ENCODE data around the gene CEBPZOS.

CEBPZOS gene

DNA sequence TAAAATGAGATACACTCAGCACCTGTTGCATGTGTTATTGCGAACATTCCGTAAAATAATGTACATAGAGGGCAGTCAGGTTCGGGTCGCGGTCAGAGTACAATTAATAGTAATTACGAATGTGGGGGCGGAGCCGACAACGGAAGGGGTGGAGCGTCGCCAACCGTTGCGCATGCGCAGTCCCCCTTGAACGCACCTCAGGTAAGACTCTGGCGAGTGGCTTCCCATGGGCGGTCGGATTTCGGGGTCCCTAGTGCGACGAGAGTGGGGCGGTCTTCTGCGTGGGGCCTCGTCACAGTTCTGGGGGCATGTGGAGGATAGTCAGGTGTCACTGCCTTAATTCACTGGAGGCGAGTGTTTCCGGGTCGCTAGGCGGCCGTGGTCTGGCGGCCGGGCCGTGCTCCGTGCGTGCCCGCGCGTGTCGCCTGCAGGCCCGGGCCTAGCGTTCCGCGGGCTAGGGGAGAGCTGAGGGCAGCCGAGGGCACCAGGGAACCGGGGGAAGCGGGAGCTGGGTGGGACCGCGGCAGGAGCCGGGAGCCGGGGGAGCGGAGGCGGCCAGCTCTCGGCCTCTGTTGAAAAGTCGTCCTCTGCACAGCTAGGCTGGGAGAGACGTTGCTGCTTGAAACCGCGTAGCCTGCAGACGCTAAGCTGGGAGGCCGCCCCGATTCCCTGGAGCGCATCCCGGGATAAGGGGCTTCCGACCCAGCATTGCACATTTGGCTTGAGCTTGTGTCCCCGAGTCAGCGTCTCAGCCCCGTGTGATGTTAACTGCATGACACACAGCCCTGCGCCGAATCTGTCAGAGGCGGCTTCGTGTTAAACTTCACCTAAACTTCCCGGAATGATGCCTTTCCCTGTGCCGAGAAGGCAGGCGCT is at the start of gene CEBPZOS:
CEBPZOS (plus strand) TSS at position 177 of the 876 bp plus-strand sequence. CDS start 3,209 bp downstream, outside the sequence.
- DNase-seq = peak; percentile 77

DNA sequence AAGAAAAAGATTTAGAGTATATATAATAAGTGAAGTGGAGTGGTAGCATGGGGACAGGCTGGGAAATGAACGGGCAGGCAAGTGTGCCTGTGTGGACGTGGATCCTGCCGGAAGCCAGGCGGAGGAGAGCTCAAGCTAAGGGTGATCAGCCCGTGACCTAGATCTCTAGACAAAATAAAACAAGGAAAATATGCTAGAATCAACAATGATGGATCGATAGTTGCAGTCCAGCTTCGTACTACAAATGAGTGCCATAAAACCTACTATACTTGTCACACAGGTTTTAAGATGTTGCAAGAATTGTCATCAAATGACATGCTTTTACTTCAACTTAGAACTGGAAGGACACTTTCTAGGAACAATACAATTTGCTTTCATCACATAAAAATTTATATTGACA is 48.0 kb upstream of the CEBPZOS start:
- DNase-seq = no peak

DNA sequence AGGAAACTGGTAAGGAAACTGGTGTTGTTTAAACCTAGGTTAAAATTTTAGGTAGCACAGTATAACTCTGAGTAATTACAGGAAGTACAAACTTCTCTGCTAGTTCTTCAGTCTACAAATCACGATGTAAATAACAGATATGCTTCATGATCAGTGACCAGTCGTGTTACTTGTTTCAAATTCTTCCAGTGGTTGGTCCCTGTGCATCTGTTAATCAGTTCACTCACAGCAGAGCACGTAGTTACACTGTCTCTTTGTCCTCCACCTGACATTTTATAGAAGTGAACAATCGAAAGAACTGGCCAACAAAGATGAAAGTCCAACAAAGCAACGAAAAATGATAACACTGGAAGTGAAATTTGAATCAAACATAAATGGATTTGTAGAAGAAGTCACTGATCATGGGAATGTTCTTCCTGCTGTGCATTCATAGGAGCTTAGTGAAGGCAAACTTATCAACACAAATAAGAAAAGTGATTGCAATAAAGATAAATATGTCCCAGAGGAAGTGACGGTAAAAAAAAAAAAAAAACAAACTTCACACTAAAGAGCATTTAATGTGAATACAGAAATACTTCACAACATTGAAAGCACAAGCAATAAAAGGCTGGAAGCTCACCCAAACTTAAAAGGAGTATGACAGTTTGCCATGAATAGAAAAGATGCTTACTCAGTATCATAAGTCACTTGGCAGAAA is 46.5 kb upstream of the CEBPZOS start:
- DNase-seq = no peak

DNA sequence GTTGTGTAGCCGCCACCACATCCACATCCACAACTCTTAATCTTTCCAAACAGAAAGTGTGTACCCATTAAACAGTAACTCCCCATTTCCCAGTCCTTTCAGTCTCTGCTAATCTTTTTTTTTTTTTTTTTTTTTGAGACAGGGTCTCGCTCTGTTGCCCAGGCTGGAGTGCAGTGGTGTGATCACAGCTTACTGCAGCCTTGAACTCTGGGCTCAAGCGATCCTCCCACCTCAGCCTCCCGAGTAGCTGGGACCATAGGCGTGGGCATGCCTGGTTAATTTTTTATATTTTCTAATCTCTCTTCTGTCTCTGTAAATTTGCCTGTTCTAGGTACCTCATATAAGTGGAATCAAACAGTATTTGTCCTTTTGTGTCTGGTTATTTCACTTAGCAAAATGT is 43.1 kb upstream of the CEBPZOS start:
- no peak for DNase-seq

DNA sequence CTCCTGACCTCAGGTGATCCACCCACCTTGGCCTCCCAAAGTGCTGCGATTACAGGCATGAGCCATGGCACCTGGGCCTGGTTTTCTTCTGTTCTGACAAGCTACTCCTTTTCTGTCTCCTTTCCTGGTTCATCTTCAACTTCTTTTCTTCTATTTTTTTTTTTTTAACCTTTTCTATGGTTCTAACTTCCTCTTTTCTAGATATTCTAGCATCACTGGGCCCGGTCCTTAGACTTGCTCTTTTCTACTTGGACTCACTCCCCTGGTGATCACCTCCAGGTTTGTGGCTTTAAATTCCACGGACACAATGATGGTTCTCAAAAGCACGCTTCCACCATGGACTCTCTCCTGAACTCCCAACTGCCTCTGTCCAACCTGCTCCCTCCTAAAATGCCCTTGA is 41.5 kb upstream of the CEBPZOS start:
- DNase-seq = no peak

DNA sequence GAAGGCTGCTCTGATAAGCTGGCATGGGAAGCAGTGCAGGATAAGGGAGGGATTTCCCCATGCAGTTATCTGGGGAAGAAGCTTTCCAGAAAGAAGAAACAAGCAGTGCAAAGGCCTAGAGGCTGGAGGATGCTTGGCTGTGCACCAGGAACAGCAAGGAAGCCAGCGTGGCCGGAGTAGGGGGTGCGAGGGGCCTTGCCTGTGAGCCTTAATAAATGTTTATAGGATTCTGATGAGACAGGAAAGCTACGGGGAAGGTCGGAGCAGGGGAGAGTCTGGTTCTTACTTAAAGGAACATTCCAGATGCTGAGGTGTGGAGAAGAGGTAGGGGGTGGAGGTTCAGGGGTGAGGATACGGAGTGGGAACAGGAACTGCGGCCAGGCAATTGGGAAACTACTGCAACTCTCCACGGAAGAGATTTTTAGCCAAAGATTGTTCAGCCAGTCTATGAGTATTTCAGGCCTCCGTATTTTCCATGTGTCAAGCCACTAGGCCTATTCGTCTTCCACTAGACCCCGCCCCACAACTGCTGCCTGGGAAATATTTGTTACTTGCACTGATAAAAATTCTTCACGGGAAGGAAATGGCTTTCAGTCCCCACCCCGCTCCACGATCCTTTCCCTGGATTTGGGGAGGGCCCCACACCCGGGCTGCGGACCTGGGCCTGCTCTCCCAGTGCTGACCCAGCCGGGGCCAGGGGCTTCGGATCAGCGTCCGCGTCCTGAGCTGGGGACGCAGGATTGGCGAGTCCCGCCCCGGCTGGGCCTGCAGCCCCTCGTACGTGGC is 40.0 kb upstream of the CEBPZOS start:
- peak; percentile 64 for DNase-seq

DNA sequence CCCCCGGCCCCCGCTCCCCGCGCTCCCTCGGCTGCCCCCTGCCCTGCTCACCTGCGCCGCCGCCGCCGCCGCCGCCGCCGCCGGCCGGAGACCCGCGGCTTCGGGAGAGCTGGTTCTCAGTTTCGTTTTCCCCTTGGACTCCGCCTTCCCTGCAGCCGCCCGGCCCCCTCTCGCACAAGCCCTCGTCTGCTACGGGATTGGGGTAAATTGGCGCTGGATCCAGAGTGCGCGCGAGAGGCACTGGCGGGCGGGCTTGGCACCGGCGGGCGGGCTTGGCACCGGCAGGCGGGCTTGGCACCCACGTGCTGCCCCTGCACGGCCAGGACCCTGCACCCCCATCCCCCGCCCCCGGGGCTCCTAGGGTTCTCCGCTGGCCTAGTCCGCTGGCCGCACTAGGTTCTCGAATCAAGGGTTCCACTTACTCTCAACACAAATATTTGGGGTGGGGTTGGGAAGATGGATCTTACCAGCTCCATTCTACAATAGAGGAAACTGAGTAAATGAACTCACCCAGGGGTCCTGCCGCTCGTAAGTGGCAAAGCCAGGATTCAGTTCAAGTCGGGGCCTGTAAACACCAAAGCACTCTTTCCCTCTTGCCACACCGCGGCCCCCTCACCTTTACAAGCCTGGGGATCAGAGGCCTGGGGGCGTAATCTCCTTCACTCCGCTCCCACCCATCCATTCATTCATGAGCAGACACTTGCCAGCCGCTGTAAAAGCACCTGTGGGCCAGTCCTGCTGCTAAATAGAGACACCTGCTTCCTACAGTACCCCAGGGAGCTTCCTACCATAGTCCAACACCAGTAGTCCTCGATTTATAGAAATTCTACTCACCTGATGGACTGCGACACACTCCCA is 39.2 kb upstream of the CEBPZOS start, which contains the start of gene EIF2AK2:
EIF2AK2 (minus strand) TSS at position 124 of the 858 bp plus-strand sequence. CDS start 9,174 bp downstream, outside the sequence.
- peak; percentile 87 for DNase-seq

DNA sequence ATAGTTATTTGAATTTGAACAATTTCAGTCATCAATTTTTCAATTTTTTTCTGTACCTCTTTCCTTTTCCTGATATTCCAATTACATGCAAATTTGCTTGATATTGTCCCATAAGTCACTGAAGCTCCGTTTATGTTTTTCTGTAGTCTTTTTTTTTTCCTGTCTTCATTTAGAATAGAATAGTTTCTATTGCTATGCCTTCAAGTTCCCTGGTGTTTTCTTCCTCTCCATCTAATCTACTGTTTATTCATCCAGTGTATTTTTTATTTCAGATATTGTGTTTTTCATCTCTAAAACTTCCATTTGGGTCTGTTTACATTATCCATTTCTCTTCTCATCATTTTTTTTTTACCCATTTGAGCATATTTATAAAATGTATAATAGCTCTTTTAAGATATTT is 31.5 kb upstream of the CEBPZOS start:
- no peak for DNase-seq

DNA sequence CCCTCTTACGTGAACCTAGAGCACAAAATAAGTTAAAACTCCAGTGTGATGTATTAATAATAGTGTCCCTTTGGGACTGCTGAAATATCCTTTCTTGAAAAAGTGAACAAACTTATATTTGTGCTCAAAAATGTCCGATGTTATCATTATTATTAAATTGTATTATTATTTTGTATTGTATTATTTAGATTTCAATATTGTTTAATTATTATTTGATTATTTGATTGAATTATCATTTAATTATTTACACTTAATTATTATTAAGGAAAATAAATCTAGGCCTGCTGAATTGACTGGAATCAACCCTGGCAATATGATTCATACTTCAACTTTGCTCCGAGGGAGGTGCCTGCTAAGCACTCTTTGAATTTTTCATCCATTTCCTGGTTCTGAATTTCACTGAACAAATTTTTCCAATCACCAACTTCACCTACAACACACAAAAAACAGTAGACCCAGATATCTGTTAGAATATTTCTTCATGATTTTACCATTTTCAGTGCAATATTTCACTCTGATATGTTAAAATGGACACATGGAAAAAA is 28.6 kb upstream of the CEBPZOS start:
- DNase-seq = no peak

DNA sequence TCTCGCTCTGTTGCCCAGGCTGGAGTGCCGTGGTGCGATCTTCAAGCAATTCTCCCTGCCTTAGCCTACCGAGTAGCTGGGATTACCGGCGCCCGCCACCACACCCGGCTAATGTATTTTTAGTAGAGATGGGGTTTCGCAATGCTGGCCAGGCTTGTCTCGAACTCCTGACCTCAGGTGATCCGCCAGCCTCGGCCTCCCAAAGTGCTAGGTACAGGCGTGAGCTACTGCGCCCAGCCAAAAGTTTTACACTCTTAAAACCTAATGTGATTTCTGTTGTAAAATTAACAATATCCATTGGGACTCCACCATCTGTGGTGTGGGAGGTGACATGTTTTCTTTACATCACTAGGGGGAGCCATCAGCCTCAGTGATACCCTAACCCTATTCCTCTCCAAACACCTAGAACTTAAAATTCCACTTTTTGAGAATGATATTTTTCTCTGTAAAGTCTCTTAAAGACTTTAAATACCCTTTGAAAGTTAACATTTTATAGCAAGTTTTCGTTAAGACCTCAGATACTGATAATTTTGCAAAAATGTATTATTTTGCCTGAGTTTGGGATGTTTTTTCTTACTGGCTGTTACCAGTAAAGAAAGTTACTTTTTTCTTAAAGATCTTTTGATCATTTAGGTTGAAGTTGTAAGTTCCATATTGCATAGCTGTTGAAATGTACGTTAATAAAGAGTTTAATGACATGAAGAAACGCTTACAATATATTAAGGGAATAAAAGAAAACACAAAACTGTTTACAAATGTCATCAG is 27.9 kb upstream of the CEBPZOS start:
- peak; percentile 31 for DNase-seq

DNA sequence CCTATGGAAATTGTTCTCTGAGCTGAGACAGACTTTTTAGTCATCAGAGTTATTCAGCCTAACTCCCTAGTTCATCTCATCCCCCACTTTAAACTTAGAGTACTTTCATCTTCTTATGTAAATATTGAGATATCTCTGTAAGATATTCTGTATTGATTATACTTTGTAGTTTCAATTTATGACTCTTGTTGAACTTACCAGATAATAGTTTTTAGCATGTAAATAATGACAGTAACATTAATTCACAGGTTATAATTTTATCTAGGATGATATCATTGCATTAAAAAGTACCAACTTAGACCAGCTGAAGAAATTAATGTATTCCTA is 24.7 kb upstream of the CEBPZOS start:
- DNase-seq = no peak

DNA sequence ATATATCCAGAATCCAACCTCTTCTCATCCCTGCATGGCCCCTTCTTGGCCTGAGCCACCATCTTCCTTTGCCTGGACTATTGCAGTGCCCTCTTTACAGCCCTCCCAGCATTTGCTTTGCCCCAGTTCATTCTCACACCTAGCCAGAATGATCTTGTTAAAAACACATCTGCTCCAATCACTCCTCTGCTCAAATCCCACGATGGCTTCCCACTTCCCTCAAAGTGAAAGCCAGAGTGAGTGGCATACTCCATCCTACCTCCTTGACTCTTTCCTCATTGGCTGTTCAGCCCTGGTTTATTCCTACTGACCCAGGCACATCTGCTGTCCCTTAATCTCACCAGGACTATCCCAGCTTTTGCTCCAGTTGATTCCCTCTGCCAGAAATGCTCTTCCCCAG is 22.6 kb upstream of the CEBPZOS start:
- no peak for DNase-seq

DNA sequence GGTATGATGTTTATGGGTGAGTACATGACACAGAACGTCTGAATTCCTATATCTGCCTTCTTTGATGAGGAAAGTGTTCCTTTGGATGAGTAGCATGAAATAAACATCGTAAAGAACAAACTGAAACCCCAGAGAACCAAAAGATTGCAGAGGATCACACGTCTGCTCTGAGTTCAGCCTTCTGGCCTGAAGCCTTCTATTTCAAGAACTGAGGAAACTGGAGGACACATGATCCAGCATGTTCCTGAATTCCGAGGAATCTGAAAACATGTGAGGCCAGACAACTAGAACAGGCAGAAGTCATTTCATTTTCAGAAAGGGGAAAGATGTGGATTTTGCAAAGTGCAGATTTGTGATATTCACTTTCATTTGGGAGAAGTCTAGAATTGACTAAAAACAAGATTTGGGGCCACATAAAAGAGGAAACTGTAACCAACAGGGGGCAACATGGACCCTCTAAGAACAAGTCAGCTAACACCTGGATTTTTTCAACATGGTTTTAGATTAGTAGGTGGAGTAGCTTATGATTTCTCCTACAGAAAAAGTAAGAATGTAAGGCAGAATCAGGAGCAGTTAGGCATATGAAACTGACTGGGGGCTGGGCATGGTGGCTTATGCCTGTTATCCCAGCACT is 16.2 kb upstream of the CEBPZOS start:
- no peak for DNase-seq

DNA sequence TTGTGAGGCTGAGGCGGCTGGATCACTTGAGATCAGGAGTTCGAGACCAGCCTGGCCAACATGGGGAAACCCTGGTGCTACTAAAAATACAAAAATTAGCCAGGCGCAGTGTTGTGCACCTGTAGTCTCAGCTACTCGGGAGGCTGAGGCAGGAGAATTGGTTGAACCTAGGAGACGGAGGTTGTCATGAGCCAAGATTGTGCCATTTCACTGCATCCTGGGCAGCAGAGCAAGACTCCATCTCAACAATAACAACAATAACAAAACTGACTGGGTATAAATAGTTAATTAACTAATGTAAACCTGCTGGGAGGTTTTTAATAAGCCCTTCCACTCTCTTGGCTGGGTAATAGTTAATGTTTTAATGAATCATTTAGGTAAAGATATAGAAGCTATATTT is 15.7 kb upstream of the CEBPZOS start:
- no peak for DNase-seq

DNA sequence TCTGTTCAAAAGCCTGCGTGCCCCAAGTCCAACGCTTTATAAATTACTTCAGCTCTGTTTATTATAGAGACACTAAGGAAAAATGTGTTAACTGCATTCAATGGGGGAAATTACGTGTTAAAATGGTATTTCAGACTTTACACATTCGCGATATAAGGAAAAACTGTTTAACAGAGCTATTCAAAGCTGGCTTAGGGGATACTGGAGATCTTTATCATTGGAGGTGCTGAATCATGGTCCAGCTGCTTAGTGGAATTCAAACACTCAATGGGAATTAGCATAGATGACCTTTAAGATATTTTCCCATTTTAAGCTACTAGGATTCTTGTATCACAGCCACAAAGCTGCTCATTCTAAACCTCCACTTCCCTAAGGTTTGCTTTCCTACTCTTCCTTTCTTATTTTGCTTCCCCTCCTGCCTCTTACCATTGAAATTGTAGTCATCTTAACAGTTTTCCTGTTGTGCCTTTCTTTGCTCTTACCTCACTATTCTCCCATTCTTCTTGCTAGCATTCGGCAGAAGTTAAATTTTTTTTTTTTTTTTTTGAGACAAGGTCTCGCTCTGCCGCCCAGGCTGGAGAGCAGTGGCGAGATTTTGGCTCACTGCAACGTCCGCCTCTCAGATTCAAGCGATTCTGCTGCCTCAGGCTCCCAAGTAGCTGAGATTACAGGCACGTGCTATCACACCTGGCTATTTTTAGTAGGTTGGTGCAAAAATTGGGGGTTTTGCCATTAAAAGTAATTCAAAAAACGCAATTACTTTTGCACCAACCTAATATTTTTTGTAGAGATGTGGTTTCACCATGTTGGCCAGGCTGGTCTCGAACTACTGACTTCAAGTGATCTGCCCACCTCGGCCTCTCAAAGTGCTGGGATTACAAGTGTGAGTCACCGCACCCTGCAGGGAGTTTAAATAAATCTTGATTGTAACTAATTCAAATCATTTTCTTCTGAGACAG is 14.3 kb upstream of the CEBPZOS start:
- DNase-seq = peak; percentile 41

DNA sequence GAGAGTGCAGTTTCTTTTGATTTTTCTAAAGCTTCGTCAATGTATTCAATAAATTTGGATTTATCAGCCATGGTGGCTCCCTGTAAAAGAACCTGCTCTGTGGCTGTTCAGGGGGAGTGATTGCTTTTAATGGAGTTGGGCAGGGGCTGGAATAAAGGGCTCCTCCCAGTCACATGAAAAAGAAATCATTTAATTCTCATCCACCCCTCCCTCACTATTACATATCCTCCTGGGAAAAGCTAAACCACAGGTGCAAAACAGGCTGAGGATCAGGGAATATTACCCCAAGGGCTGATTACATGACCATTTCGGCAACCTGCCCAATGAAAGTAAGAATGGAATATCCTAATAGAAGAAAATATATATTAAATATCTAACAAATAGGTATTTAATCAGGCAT is 7.7 kb upstream of the CEBPZOS start, which contains the start of gene SULT6B1:
SULT6B1 (minus strand) TSS at position 101 of the 400 bp plus-strand sequence; CDS start at position 71, 30 bp downstream.
- DNase-seq = no peak

DNA sequence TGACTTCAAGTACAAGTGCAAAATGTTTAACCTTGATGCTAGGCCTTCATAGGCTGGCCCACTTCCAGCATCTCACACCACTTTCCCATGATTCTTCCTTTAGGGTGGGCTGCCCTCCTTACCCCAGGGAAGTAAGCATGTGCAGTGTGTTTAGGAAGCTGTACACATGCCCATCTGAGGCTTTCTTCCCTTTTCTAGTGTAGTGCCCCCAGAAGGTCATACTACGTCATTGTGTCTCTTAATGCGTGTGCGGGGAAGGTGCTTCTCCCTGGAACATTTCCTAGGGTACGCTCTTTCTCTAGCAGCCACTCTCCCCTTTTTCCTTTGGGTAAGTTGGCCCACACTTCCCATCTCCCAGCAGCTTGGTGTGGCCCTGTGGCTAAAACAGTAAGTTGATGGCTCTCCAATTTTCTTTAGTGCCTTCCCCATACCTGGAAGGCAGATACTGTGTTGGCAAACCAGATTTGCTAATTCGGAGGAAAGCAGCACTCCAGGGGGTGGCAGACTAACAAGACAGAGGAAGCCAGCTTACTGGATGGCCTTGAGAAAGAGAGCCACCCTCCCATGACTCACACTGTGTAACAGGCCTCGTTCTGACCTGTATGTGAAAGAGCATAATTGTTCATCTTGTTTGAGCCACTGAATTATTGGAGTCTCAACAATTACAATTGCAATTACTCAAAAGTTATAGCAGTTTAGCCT is 6.7 kb upstream of the CEBPZOS start:
- DNase-seq = peak; percentile 83

DNA sequence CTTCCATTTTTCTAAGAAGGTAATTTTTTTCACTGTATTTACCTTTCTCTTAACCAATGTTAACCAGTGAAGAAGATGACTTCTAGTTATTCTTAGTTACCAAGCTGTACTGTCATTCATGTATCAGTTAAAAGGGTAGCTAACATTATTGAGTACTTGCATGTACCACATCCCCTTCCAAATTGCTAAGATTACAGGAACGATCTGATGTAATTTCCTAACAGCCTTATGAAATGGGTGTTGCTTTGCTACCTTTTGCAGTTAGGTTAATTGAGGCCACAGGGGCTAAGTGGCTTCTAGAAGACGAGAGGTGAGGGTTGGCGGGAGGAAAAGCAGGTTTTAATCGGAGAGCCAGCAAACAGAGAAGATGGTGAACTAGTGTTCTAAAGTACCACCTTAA is 6.0 kb upstream of the CEBPZOS start:
- DNase-seq = no peak

DNA sequence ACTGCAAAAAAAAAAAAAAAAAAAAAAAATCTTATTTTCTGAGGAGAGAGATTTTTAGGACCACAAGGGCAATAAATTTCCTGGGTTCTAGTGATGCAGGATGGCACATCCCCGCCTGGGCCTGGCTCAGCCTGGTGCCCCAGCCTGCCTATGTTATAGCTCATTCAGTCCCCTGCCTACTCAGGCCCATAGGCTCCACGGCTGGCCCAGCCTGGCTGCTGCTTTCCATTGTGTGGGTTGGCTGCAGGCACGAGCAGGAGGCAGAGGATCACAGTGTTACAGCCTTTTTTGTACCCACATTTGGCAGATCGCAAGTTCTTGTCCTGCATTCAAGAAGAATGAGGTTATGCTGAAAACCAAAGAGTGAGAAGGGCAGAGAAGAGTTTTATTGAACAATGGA is 5.0 kb upstream of the CEBPZOS start:
- no peak for DNase-seq

Data from fibroblast of skin of right biceps (primary cell).